DOHH2 (cell line): ENCODE measurements around the gene ATP8B1.

ENCODE experiments used
- CTCF ChIP-seq: fragments of 200-600 bp; sonication (generic); IDR thresholded peaks from one replicate; pipeline ENCODE4 v1.5.1; 2014; ENCODE audit warnings: antibody characterized with exemption, mild to moderate bottlenecking, low read depth, low read length; ENCODE audit not compliant: poor library complexity, severe bottlenecking
- EZH2phosphoT487 ChIP-seq: fragments of 200-600 bp; sonication (generic); IDR thresholded peaks from 2 replicates; pipeline ENCODE4 v1.6.1; 2017; ENCODE audit warnings: borderline replicate concordance, mild to moderate bottlenecking, antibody characterized with exemption, low read length, moderate library complexity, mixed read lengths

GRCh38 chr18:57621246-57621604 is 181.9 kb downstream of the ATP8B1 start:
- TF ChIP-seq CTCF (no peak), EZH2phosphoT487 (no peak)
